SJCRH30 (cell line): ENCODE data around the gene PLCB1. TPM values are rescaled to one million over a fixed set of nuclear protein-coding genes. Genes with fewer than 3 reads are reported as not detected.

Source experiments
- DNase-seq, 2 experiments: peaks; one replicate each; pipeline ENCODE4 v3.0.0-alpha.2; 2015 to 2020
- H3K27ac ChIP-seq: fragments of 250-450 bp; sonication (Bioruptor Pico); 2 replicates; pipeline ENCODE4 v1.5.1; 2020; ENCODE audit warnings: mild to moderate bottlenecking, moderate library complexity
- H3K27me3 ChIP-seq: fragments of 250-450 bp; sonication (Bioruptor Pico); 2 replicates; pipeline ENCODE4 v1.5.1; 2020; ENCODE audit warnings: mild to moderate bottlenecking, moderate library complexity
- H3K36me3 ChIP-seq: fragments of 250-450 bp; sonication (Bioruptor Pico); 2 replicates; pipeline ENCODE4 v1.5.1; 2020; ENCODE audit warnings: mild to moderate bottlenecking, moderate library complexity
- H3K4me1 ChIP-seq: fragments of 250-450 bp; sonication (Bioruptor Pico); 2 replicates; pipeline ENCODE4 v1.5.1; 2020; ENCODE audit warnings: mild to moderate bottlenecking, moderate library complexity
- H3K4me3 ChIP-seq: fragments of 250-450 bp; sonication (Bioruptor Pico); 2 replicates; pipeline ENCODE4 v1.5.1; 2020; ENCODE audit warnings: mild to moderate bottlenecking, moderate library complexity
- H3K9me3 ChIP-seq: fragments of 250-450 bp; sonication (Bioruptor Pico); replicated peaks from 2 replicates; pipeline ENCODE4 v1.5.1; 2020; ENCODE audit warnings: mild to moderate bottlenecking, moderate library complexity
- total RNA-seq: library from RNA; depleted of rRNA; stranded (reverse); fragments of >200 nt; shearing (Covaris generic); gene quantifications from 2 replicates; pipeline ENCODE4 v1.2.3, GENCODE V29; 2014

The PLCB1 gene
- total RNA-seq, 1 experiment from 2014 or later: 13.4 TPM

DNA sequence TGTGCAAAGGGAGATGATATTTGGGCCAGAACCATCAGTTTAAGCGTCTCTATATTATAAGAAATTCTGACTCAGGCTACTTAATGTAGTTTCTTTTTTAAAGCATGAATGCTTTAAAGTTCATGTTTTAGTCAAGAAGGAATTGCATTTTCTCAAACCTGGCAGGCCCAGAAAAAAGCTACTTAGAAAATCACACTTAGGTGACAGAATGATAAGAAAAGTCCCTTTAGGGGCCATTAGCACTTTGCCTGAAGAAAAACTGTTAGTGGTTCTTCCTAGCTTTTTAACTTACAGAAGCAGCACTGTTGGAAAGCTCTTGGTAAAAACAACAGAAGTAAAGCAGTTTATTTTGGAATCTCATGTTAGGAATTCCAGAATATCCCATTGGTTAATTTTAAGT, 387.8 kb downstream of the PLCB1 start:
- Histone ChIP-seq H3K36me3 (no peaks in the 10 kb centered on the region), H3K4me3 (no peak overlapping the region), H3K4me1 (no peaks in the 10 kb centered on the region), H3K27ac (no peak overlapping the region), H3K27me3 (no peaks in the 10 kb centered on the region), H3K9me3 (no peaks in the 10 kb centered on the region)
- DNase-seq: no peak

DNA sequence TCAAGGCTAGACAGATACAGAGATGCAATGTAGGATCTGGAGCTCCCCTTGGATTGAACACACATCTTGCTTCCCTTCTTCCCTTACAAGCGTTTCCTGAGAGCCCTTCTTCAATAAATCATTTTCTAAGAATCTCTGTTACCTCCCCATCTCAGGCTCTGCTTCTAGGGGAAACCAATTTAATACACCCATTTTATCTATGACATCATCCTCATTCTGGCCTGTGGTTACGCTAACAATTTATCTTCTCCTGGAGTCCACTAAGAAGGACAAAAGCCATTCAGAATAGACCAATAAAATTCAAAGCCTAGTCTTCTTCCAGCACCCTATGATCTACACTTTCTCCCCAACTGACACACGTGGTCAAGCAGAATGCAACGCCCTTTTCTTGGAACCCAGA, 390.1 kb downstream of the PLCB1 start:
- H3K9me3 ChIP-seq: no peaks in the 10 kb centered on the region
- H3K27ac ChIP-seq: no peak overlapping the region
- H3K27me3 ChIP-seq: no peaks in the 10 kb centered on the region
- H3K4me3 ChIP-seq: no peak overlapping the region
- no peaks in the 10 kb centered on the region for H3K4me1 ChIP-seq
- no peak for DNase-seq
- H3K36me3 ChIP-seq: no peaks in the 10 kb centered on the region

- DNase-seq: peak; percentile 9 to 29
- Histone ChIP-seq H3K27ac (no peak overlapping the region), H3K27me3 (no peaks in the 10 kb centered on the region), H3K4me1 (no peaks in the 10 kb centered on the region), H3K36me3 (no peaks in the 10 kb centered on the region), H3K9me3 (no peaks in the 10 kb centered on the region), H3K4me3 (no peak overlapping the region)
Observed at GRCh38 chr20:8523684-8524083, 391.6 kb downstream of the PLCB1 start.

DNA sequence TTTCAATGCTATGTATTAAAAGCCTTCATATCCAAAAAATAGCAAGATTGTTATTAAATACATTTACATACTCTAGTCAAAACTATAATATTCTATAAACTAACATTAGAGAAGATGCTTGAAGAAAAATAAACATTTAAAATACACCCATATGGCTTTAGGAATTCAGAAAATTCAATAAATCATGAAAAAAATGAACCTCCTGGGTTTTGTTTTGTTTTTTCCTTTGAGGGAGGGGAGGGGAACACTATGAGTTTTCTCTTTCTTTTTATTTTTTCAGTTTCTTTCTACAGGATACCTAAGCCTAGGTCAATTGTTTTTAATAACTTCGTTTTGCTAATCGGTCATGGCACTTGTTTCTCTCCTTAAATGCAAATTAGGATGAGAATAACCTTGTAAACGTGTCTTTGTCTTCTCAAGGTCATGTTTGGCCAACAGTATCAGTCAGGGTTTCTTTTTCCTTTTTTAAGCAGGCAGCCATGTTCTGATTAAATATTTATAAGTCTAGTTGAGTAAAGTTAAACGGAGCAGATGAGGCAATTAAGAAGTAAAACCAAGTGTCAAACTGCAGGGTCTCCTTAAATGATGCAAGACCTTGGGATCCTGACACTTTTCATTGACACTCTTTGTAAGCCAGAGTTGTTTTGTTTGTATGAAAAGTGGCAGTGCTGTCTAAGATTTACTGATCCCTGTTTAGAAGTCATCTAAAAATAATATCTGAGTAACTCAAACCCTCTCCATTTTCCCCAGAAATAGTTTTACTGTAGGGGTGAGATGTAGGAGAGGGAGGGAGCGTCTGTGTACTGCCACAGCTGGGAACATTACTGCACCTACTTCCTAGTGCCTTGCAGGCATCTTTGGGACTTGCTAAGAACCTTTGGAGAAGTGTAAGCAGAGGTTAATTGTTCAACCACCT, 392.3 kb downstream of the PLCB1 start:
- no peaks in the 10 kb centered on the region for H3K4me1 ChIP-seq
- no peak overlapping the region for H3K27ac ChIP-seq
- H3K27me3 ChIP-seq: no peaks in the 10 kb centered on the region
- H3K36me3 ChIP-seq: no peaks in the 10 kb centered on the region
- no peak overlapping the region for H3K4me3 ChIP-seq
- DNase-seq: no peak
- H3K9me3 ChIP-seq: no peaks in the 10 kb centered on the region

DNA sequence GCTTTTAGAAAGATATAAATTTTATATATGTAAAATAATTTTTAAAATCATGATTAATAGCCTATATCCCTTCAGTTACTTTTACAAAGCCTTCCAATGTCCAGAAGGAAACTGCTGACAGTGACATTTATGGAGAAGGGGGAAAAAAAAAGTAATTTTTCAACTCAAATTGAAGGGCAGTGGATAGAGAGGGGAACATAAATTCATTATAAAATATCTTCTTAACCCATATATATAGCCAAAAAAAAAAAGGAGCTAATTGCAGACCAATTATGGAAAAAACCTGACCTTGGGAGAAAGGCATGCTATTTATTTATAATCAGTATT, 392.9 kb downstream of the PLCB1 start:
- Histone ChIP-seq H3K4me1 (no peaks in the 10 kb centered on the region), H3K9me3 (no peaks in the 10 kb centered on the region), H3K27me3 (no peaks in the 10 kb centered on the region), H3K27ac (no peak overlapping the region), H3K36me3 (no peaks in the 10 kb centered on the region), H3K4me3 (no peak overlapping the region)
- DNase-seq: no peak

GRCh38 chr20:8526610-8527009, 394.5 kb downstream of the PLCB1 start:
- Histone ChIP-seq H3K27ac (no peak overlapping the region), H3K27me3 (no peaks in the 10 kb centered on the region), H3K4me3 (no peak overlapping the region), H3K36me3 (no peaks in the 10 kb centered on the region), H3K4me1 (no peaks in the 10 kb centered on the region), H3K9me3 (no peaks in the 10 kb centered on the region)
- DNase-seq: no peak

DNA sequence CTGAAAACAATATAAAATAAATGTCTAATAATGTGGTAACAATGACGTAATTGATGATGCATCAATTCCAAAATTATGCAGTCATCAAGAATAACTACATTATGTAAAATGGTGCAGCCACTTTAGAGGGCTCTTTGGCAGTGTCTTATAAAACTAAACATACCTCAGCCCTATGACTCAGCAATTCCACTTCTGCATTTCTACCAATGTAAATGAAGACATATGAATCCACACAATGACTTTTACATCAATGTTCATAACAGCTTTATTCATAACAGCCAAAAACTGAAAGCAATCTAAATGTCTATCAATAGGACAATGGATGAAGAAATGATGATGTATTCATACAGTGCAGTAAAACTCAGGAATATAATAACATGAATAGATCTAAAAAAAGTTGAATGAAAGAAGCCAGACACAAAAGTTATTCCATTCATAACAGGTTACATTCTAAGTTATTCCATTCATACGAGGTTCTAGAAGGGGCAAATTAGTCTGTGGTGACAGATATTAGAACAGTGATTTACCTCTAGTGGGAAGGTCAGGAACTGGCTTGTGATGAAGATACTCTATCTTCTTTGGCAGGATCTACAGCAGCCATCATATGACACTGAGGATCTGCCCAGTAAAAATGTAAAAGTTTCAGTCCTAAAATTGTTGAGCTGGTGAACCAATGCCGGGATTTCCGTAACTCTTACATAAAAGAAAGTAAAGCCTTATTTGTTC, 396.1 kb downstream of the PLCB1 start:
- no peak for DNase-seq
- Histone ChIP-seq H3K27me3 (no peaks in the 10 kb centered on the region), H3K9me3 (no peaks in the 10 kb centered on the region), H3K4me1 (no peaks in the 10 kb centered on the region), H3K36me3 (no peaks in the 10 kb centered on the region), H3K4me3 (no peak overlapping the region), H3K27ac (no peak overlapping the region)

GRCh38 chr20:8530022-8530421, 398.0 kb downstream of the PLCB1 start:
- Histone ChIP-seq H3K4me1 (peaks cover 3% of the 10 kb centered on the region; the same call in 1 of the 2 replicates), H3K9me3 (no peaks in the 10 kb centered on the region), H3K4me3 (no peak overlapping the region), H3K27me3 (no peaks in the 10 kb centered on the region), H3K36me3 (no peaks in the 10 kb centered on the region), H3K27ac (no peak overlapping the region)
- no peak for DNase-seq

DNA sequence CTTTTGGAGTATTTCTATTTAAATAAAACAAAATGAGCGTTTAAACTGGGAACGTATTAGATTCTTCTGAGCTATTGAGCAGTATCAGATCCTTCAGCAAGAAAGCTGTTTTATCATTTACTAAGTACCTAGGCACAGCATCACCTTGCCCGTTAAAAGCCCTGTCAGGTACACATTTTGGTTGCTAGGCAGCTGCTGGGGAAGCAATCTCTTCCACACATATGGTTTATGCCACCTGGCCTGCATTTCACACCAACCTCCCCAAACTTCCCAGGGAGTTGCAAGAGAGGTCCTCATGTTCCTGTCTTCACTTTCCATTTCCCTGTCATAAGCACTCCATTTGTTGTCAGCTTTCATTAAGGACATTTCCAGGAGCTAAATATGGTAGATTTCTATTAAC, 400.1 kb downstream of the PLCB1 start:
- no peaks in the 10 kb centered on the region for H3K27me3 ChIP-seq
- no peak for DNase-seq
- no peak overlapping the region for H3K27ac ChIP-seq
- no peaks in the 10 kb centered on the region for H3K36me3 ChIP-seq
- H3K9me3 ChIP-seq: no peaks in the 10 kb centered on the region
- no peak overlapping the region for H3K4me3 ChIP-seq
- peaks cover 3% of the 10 kb centered on the region; the same call in 1 of the 2 replicates for H3K4me1 ChIP-seq

- H3K4me3 ChIP-seq: no peak overlapping the region
- peak; percentile 13 to 42 for DNase-seq
- no peaks in the 10 kb centered on the region for H3K36me3 ChIP-seq
- peaks cover 3% of the 10 kb centered on the region; the same call in 1 of the 2 replicates for H3K4me1 ChIP-seq
- no peaks in the 10 kb centered on the region for H3K27me3 ChIP-seq
- no peaks in the 10 kb centered on the region for H3K9me3 ChIP-seq
- H3K27ac ChIP-seq: no peak overlapping the region
Observed at GRCh38 chr20:8534368-8535160, 402.5 kb downstream of the PLCB1 start.

- no peaks in the 10 kb centered on the region for H3K27me3 ChIP-seq
- no peaks in the 10 kb centered on the region for H3K36me3 ChIP-seq
- DNase-seq: peak; percentile 9 to 53
- peaks cover 3% of the 10 kb centered on the region; the same call in 1 of the 2 replicates for H3K4me1 ChIP-seq
- H3K27ac ChIP-seq: no peak overlapping the region
- no peak overlapping the region for H3K4me3 ChIP-seq
- H3K9me3 ChIP-seq: no peaks in the 10 kb centered on the region
Observed at GRCh38 chr20:8535403-8536261, 403.6 kb downstream of the PLCB1 start.

DNA sequence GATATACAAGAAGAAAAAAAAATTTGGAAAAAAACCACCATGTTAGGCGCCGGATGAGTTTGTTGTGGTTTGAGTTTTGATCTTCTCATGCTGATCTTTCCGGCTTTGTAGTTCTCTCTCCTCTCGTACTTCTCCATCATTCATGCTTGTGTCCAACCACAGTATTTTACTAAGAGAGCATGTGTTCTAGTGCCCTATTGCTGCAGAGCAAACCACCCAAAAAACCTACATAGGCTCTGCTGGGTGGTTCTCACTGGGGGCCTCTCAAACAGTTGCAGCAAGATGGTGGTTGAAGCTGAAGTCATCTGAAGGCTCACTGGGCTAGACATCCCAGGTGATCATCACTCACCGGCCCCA, 404.2 kb downstream of the PLCB1 start:
- H3K27me3 ChIP-seq: no peaks in the 10 kb centered on the region
- H3K27ac ChIP-seq: no peak overlapping the region
- no peak overlapping the region for H3K4me3 ChIP-seq
- H3K4me1 ChIP-seq: peaks cover 3% of the 10 kb centered on the region; the same call in 1 of the 2 replicates
- DNase-seq: no peak
- H3K36me3 ChIP-seq: no peaks in the 10 kb centered on the region
- H3K9me3 ChIP-seq: no peaks in the 10 kb centered on the region

- no peak for DNase-seq
- Histone ChIP-seq H3K27ac (no peak overlapping the region), H3K27me3 (no peaks in the 10 kb centered on the region), H3K36me3 (no peaks in the 10 kb centered on the region), H3K4me1 (0 out of 2 replicates have a peak, but pooled peaks cover 3% of the 10 kb centered on the region), H3K9me3 (no peaks in the 10 kb centered on the region), H3K4me3 (no peak overlapping the region)
Observed at GRCh38 chr20:8540466-8540865, 408.4 kb downstream of the PLCB1 start.

DNA sequence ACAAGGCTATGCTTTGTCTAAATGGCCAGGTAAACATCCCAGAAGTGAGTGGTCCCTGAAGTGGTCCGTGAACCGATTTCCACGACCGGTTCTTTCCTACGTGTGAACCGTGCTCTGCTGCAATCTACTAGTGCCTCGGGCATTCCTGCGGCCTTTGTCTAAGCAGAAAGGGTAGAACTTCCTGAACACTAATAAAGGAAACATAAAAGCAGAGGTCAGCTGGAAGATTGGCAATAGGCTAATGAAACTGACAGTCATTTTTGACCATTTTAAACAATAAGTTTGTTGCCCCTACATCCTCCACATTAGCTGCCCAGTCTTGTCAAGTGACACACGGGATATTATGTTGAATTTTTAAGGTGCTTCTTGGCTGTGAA, 410.0 kb downstream of the PLCB1 start:
- Histone ChIP-seq H3K4me1 (0 out of 2 replicates have a peak, but pooled peaks cover 3% of the 10 kb centered on the region), H3K27me3 (no peaks in the 10 kb centered on the region), H3K9me3 (no peaks in the 10 kb centered on the region), H3K36me3 (no peaks in the 10 kb centered on the region), H3K4me3 (no peak overlapping the region), H3K27ac (no peak overlapping the region)
- no peak for DNase-seq
